Ecto neural progenitor cell (in vitro differentiated cells): ENCODE results near the gene OPA1.

Source experiments
- DNase-seq: peaks from one replicate; pipeline ENCODE4 v3.0.0-alpha.2; 2018; ENCODE audit warnings: low spot score

OPA1 gene

DNA sequence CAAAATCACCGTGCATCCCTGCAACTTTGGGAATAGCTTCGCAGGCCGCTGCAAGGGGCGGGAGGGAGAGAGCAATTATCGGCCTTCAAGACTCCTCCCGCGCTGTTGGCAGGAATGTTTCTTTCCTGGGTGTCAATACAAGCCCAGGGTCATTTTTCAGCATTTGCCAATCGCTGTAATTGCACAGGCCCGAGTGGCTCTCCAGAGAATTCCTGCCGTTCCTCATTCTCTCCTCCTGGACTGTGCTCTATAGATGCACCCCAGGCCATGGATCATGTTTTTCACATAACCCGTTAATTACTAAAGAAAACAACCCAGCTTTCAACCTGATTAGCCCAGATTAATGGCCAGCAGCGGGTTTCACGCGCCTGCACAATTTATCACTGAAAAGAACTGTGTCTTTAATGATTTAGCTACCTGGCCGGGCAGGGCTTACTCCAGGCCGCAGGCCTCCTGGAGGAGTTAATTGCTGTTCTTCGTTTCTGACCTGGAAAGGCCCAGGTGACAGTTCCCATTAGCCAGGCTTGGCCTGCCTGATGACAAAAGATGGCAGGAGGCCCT is 144.3 kb downstream of the OPA1 start:
- no peak for DNase-seq

DNA sequence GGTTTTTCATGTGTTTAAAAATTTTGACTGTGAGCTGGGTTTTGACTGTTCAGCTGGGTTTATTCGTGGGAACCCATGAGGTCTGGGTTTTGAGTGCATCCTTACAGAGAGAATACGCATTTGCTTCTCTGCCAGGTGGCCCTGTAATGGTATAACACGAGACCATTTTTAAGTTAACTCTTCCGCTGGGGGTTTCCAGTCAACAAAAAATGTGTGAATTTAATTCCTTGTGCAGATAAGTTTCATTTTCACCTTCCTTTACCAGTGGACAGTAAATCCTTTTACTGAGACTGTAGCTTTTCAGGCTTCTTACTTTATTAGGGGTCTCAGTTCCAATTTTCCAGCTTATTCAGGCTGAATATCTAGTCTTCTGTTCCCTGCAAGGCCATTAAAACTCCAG is 149.6 kb downstream of the OPA1 start:
- no peak for DNase-seq

DNA sequence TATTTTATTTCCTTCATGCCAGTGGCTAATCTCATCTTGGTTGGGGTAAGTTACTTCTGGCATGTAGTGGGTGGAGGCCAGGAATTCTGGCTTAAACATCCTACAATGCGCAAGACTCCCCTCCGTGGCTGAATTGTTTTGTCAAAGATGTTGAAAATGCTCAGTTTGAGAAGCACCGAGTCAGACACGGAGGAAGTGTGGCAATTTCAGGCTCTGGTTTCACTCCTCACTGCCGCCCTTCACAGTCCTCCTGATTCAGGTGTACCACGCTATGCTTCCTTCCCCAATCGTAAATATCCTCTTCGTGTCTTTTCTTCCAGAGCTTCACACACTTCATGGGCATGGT is 150.7 kb downstream of the OPA1 start:
- no peak for DNase-seq

DNA sequence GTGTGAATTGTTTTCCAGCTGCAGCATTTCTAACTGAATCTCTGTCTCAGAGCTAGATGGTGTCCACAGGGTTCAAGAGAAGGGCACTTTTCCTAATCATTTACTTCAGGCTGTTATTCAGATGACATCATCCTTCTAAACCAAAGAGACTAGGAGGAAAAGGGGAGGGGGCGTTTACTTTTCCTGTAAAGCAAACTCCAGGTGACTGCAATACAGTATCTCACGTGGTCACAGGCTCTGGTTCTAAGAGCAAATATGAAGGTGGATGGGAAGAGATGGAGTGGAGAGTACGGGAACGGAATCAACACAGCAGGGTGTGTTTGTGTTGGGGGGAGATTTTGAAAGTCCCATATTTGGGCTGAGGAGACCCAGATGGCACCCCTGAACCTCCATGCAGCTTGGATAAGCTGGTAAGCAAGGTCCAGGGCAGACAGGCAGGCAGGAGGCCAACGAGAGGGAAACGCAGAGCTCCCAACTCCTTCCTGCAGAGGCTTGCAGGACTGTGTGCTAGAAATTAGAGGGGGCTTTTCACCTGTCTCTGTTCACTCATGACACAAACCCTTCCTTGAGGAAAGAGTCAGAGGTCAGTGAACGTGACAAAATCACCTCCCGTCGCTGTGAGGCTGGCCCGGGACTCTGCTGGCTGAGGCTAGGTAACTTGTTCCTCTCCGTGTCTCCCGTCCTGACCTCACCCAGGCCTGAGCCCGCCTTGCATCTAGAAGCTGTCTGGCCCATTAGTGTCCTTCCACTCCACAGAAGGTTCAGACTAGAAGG is 151.2 kb downstream of the OPA1 start:
- DNase-seq, result no peak

DNA sequence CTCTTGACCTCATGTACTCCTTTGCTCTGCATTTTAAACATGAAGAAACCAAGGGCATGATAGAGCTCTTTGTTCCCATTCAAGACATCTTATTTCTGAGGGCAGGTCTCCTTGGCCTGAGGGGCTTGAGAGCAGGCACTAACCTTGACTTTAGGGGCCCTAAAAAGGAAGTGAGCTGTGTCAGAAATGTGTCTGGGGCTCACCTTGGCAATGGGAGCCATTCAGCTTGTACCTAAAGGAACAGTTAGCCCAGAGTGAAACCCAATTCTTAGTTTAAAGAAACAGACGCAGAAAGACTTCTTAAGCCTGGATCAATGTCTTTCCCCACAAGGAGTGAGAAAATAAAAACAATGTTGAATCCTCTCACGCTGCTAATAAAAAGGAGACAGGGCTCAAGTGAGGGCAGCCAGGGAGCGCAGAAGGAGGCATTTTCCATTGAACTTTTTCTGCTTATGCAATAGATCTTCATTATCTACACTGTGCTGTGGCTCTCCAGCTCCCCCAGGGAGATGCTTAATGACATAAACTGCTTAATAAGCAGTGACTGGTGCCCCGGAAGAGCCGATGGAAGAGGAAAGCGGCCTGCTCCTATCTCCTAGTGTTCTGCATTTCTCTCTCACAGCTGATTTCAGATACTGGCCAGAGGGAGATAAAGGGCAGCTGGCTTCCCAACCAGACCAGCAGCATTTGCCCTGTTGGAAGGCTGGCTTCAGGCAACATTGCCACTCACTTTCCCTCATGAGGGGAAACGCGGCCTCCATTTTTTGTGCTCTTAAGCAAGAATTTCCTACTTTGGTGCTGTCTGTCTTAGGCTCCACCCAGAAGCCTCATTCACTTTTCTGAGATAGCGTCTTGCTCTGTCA is 152.0 kb downstream of the OPA1 start:
- DNase-seq, result no peak

DNA sequence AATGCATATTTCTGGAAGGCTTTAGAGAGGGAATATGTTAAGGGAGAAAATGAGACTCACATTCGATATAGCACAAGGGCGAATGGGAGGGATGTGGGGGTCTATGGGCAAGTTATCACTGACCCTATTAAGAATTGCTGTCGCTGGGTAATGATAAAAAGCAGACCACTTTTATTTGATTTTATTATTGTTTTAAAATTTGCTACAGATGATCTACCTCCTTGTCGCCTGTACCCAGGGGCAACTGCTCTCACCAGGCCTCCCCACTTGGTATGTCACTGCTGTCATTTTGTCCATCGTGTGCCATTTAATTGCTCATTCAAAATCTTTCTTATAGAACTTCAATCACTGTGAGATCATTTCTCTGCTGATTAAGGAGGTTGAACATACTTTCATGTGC is 153.8 kb downstream of the OPA1 start:
- DNase-seq, result no peak
